ENCODE results near the gene ACSS1.

- TF ChIP-seq CTCF (IDR thresholded peaks at IDR 0.05) (no peak), POLR2A (IDR thresholded peaks at IDR 0.05) (no peak)
Measured at GRCh38 chr20:25032478-25033264, 25.3 kb downstream of the ACSS1 start.
